ENCODE measurements around the gene ZNF205. TPM values are rescaled to one million over a fixed set of nuclear protein-coding genes. Genes with fewer than 3 reads are reported as not detected.

The ZNF205 gene
- total RNA-seq, 1 donor from 2014 or later, result 5.4 TPM

DNA sequence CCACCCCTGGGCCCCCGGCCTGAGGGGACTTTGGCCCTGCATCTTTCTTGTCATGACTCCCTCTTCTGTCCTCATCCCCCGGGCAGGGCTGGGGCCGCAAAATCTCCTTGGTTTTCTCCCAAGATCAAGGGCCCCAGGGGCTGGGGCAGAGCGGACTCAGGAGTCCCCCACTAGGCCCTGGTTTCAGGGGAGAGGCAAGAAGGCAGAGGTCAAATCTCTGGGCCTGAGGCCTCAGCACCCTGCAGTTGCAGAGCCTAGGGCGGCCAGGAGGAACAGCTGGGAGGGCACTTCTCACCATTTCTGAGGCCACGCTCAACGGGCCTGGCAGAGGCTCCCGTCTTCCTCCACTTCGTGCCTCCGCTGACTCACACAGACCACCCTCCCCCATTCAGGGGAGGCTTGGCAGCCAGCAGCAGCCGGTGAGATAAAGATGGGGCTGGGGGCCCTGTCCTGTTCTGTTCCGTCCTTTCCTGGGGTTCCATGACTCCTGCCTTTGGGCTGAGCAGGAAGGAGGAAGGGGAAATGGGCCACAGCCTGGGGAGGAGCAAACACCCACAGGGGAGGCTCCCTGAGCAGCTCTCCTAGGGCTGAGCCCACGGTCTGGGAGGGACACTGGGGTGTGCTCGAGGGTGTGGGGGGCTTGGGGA is 25.7 kb upstream of the ZNF205 start:
- Histone ChIP-seq H3K9ac (no peak overlapping the region), H3K4me2 (no peak overlapping the region), H3K36me3 (no peaks in the 10 kb centered on the region), H3K79me2 (ENCODE audit: low read depth) (no peaks in the 10 kb centered on the region), H3K27me3 (no peaks in the 10 kb centered on the region), H3F3A (ENCODE audit: low read depth) (peaks cover 12% of the 10 kb centered on the region), H3K9me3 (ENCODE audit: low read depth) (no peaks in the 10 kb centered on the region), H2AFZ (replicated peaks) (no peak overlapping the region), H4K20me1 (ENCODE audit: low read depth) (no peaks in the 10 kb centered on the region), H3K4me3 (no peak overlapping the region), H3K27ac (no peak overlapping the region), H3K4me1 (peaks cover 6% of the 10 kb centered on the region)
- Mint-ChIP-seq H3K36me3 (no peaks in the 10 kb centered on the region), H3K4me3 (no peak overlapping the region), H3K27ac (no peak overlapping the region), H3K27me3 (ENCODE audit: insufficient read depth, low read depth) (peaks cover 14% of the 10 kb centered on the region), H3K4me1 (peaks cover 26% of the 10 kb centered on the region), H3K9me3 (no peaks in the 10 kb centered on the region)
- TF ChIP-seq, protein P1, sequence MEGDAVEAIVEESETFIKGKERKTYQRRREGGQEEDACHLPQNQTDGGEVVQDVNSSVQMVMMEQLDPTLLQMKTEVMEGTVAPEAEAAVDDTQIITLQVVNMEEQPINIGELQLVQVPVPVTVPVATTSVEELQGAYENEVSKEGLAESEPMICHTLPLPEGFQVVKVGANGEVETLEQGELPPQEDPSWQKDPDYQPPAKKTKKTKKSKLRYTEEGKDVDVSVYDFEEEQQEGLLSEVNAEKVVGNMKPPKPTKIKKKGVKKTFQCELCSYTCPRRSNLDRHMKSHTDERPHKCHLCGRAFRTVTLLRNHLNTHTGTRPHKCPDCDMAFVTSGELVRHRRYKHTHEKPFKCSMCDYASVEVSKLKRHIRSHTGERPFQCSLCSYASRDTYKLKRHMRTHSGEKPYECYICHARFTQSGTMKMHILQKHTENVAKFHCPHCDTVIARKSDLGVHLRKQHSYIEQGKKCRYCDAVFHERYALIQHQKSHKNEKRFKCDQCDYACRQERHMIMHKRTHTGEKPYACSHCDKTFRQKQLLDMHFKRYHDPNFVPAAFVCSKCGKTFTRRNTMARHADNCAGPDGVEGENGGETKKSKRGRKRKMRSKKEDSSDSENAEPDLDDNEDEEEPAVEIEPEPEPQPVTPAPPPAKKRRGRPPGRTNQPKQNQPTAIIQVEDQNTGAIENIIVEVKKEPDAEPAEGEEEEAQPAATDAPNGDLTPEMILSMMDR (IDR thresholded peaks at IDR 0.05), result no peak
- TF ChIP-seq EZH2 (IDR thresholded peaks at IDR 0.05) (no peak), EZH2phosphoT487 (IDR thresholded peaks at IDR 0.05) (no peak)
- no peak for DNase-seq (ENCODE audit: low spot score)

DNA sequence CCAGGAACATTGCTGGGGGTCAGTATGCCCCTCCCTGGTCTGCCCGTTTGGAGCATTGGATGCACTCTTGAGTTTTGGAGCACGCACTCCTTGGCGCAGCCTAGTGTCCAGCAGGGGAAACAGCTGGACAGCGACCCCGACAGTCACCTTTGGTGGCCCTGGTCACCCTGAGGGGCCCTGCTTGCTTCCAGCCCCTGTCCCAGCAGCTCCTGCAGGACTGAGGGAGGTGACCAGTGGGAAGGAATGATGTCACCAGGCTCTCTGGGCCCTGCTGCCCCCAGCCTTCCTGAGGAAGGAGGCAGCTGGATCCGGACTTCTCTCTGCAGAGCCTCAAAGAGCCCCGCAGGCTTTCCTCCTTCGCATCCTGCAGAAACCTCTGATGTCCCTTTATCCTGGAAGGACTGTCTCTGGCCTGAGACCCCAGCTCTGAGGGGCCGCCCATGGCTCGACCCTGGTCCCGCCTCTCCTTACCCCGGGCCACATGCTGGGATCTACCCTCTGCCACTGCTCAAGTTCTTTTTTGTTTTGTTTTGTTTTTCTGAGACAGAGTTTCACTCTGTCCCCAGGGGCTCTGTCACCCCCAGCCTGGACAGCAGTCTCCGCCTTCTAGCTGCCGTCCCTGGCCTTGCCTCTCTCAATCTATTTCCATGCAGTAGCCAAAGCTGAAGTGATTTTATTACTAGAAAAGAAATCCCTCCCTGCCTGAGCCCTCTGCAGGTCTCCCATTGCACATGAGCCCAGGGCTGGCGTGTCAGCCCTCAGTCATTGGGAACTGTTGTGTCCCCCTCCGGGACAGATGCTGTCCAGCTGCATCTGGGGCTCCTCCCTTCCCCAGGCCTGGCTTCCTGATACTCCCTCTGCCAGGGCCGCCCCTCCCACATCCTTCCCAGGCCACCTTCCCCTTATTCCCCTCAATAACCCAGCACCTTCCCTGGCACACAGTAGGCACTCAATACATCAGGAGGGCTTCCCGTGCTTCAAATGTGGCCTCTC is 24.8 kb upstream of the ZNF205 start:
- H4K20me1 ChIP-seq (ENCODE audit: low read depth), result no peaks in the 10 kb centered on the region
- H3K79me2 ChIP-seq (ENCODE audit: low read depth), result no peaks in the 10 kb centered on the region
- Mint-ChIP-seq H3K4me1 (peaks cover 29% of the 10 kb centered on the region), H3K9me3 (no peaks in the 10 kb centered on the region), H3K27me3 (ENCODE audit: insufficient read depth, low read depth) (peaks cover 12% of the 10 kb centered on the region), H3K36me3 (no peaks in the 10 kb centered on the region), H3K4me3 (peak overlapping the region; percentile 71), H3K27ac (peak overlapping the region; percentile 97)
- no peak overlapping the region for H3K27ac ChIP-seq
- no peak overlapping the region for H3K4me2 ChIP-seq
- peaks cover 12% of the 10 kb centered on the region for H3F3A ChIP-seq (ENCODE audit: low read depth)
- H3K9ac ChIP-seq, result no peak overlapping the region
- TF ChIP-seq EZH2phosphoT487 (IDR thresholded peaks at IDR 0.05), result no peak
- TF ChIP-seq, protein P1 (IDR thresholded peaks at IDR 0.05), result peak; percentile 56
- TF ChIP-seq EZH2 (IDR thresholded peaks at IDR 0.05), result no peak
- H2AFZ ChIP-seq (replicated peaks), result no peak overlapping the region
- H3K27me3 ChIP-seq, result no peaks in the 10 kb centered on the region
- no peaks in the 10 kb centered on the region for H3K36me3 ChIP-seq
- no peaks in the 10 kb centered on the region for H3K9me3 ChIP-seq (ENCODE audit: low read depth)
- H3K4me1 ChIP-seq, result peaks cover 6% of the 10 kb centered on the region
- no peak overlapping the region for H3K4me3 ChIP-seq
- DNase-seq (ENCODE audit: low spot score), result peak; percentile 57

DNA sequence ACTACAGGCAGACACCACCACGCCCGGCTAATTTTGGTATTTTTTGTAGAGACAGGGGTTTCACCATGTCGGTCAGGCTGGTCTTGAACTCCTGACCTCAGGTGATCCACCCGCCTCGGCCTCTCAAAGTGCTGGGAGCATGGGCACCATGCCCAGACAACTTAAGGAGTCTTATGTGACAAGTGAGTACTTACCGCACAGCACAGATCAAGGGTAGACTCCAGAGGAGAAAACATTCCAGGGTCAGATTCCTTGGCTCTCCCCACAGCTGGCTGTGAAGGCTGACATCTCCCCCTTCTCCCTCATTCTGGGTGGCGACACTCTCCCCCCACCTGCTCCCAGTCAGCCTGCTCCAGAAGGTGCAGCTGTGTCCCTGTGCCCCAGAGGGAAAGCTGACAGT is 23.9 kb upstream of the ZNF205 start:
- Mint-ChIP-seq H3K9me3 (no peaks in the 10 kb centered on the region), H3K4me3 (no peak overlapping the region), H3K27me3 (ENCODE audit: insufficient read depth, low read depth) (peaks cover 12% of the 10 kb centered on the region), H3K36me3 (no peaks in the 10 kb centered on the region), H3K27ac (peak overlapping the region; percentile 97), H3K4me1 (peaks cover 32% of the 10 kb centered on the region)
- no peak overlapping the region for H2AFZ ChIP-seq (replicated peaks)
- no peak for DNase-seq (ENCODE audit: low spot score)
- H3K27ac ChIP-seq, result no peak overlapping the region
- no peak overlapping the region for H3K9ac ChIP-seq
- no peaks in the 10 kb centered on the region for H3K79me2 ChIP-seq (ENCODE audit: low read depth)
- peaks cover 6% of the 10 kb centered on the region for H3K4me1 ChIP-seq
- no peak for TF ChIP-seq EZH2 (IDR thresholded peaks at IDR 0.05)
- TF ChIP-seq, protein P1 (IDR thresholded peaks at IDR 0.05), result no peak
- TF ChIP-seq EZH2phosphoT487 (IDR thresholded peaks at IDR 0.05), result no peak
- H3F3A ChIP-seq (ENCODE audit: low read depth), result peaks cover 12% of the 10 kb centered on the region
- H3K4me3 ChIP-seq, result no peak overlapping the region
- no peak overlapping the region for H3K4me2 ChIP-seq
- H3K36me3 ChIP-seq, result no peaks in the 10 kb centered on the region
- H3K9me3 ChIP-seq (ENCODE audit: low read depth), result no peaks in the 10 kb centered on the region
- H3K27me3 ChIP-seq, result no peaks in the 10 kb centered on the region
- H4K20me1 ChIP-seq (ENCODE audit: low read depth), result no peaks in the 10 kb centered on the region
